Keratinocyte (primary cell): ENCODE measurements around the gene PLEKHN1.

Source experiments
- CTCF ChIP-seq, 3 experiments: IDR thresholded peaks in 1 of 3; conservative IDR thresholded peaks in 1 of 3; optimal IDR thresholded peaks in 1 of 3; 2 replicates in 2 of 3; 3 replicates in 1 of 3; pipeline versions ENCODE3 to v1.5.1; 2011; ENCODE audit warnings: low read length in 3 of 3, mild to moderate bottlenecking in 3 of 3, moderate library complexity in 2 of 3, control low read depth in 1 of 3, inconsistent platforms in 1 of 3; ENCODE audit not compliant: insufficient read depth in 2 of 3; ENCODE audit errors: extremely low read depth in 1 of 3
- EZH2 ChIP-seq: IDR thresholded peaks from one replicate; pipeline ENCODE4 v1.6.1; 2012; ENCODE audit warnings: inconsistent platforms, mild to moderate bottlenecking, low read length, moderate library complexity

DNA sequence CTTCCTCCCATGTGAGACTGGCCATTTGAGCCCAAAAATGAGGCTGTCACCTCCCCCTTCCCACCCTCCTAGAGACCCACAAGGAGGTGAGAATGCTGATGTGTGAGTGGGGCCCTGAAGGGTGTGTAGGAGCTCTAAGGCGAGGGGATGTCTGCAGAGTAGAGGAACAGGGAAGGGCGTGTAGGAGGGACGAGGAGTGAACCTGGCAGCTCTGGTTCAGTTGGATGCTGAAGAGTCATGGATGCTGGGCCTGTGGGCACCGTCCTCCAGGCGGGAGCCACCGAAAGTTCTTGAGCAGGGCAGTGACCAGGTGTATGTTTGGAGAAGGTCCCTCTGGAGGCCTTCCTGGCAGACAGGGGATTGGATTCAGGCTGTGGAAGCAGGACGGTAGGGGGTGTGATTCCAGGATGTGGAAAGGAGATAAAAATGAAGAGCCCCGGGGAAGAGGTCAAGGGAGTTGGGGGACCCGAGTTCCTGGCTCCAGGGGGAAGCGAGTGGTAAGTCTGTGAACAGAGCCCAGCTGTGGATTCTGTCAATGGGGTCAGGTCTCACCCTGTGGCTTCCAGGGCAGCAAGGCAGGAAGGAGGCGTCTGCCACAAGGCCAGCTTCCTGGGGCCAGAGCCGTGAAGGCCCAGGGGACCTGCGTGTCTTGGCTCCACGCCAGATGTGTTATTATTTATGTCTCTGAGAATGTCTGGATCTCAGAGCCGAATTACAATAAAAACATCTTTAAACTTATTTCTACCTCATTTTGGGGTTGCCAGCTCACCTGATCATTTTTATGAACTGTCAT, 34.7 kb upstream of the PLEKHN1 start:
- TF ChIP-seq EZH2, result no peak
- no peak for TF ChIP-seq CTCF (optimal IDR thresholded peaks at IDR 0.05 in 1 of 3, IDR thresholded peaks at IDR 0.05 in 1 of 3, conservative IDR thresholded peaks at IDR 0.05 in 1 of 3; ENCODE audit: extremely low read depth in 1 of 3, insufficient read depth in 2 of 3, low read length in 3 of 3)
